ENCODE measurements around the gene MRPL53. TPM values are rescaled to one million over a fixed set of nuclear protein-coding genes. Genes with fewer than 3 reads are reported as not detected.

The MRPL53 gene
- total RNA-seq, 1 experiment from 2014 or later = 86.9 TPM

DNA sequence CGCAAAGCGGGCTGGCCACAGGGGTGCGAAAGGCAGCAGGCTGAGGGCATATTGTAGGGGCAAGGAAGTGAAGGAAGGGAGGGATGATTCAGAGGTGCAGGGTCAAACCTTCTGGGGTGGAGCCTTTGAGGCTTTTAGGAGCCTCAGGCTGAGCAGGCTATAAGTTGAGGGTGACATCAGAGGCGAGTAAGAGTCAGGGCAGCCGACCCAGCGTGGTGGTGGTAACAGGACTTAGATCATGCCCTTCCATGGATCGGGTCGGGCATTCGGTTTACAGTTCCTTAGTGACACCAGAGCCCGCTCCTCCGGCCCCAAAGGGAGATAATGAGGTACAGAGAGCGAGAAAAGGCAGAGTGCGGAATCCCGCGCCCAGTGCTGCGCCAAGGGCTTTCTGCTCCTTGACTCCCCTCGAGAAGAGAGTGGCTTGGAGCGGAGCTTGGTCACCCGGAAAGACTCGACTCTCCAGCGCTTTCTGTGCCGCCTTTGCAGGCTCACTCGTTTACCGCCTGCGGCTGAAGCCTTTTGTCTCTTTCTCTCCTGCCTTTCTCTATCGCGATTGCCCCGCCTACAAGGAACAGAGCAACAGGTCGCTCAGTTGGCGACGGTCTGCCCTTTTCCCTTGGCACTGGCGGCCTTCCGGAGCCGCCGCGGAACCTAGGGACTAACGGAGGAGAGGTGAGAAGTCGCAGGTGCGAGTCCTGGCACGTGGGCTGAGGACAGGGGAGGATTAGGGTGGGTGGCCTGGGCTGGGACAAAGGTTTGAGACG lies 26.2 kb upstream of the MRPL53 start:
- H3K79me2 ChIP-seq (ENCODE audit: low read length) = no peaks in the 10 kb centered on the region
- BruUV-seq (replicated peaks) = TSS peak; percentile 40
- DNase-seq (peak; percentile 58), ATAC-seq (peak; percentile 69)
- H3K27ac ChIP-seq (ENCODE audit: low read length) = no peak overlapping the region
- H3K27me3 ChIP-seq (ENCODE audit: low read length) = no peaks in the 10 kb centered on the region
- H3K4me1 ChIP-seq (ENCODE audit: insufficient read depth, low read length) = peaks cover 19% of the 10 kb centered on the region
- peak overlapping the region; percentile 87 for H2AFZ ChIP-seq (ENCODE audit: low read length)
- POLR2A ChIA-PET (ENCODE audit: unreplicated experiment) = no interaction called here
- CTCF ChIA-PET = no interaction called here
- peak overlapping the region; percentile 94 for H3K4me2 ChIP-seq (ENCODE audit: low read length)
- peaks cover 7% of the 10 kb centered on the region; the same call in 1 of the 2 replicates for H3K36me3 ChIP-seq (ENCODE audit: low read depth, low read length)
- no peaks in the 10 kb centered on the region for H3K9me3 ChIP-seq (ENCODE audit: low read length)
- no peaks in the 10 kb centered on the region for H3F3A ChIP-seq (ENCODE audit: low read length, unreplicated experiment)
- peak overlapping the region; percentile 67 for H3K4me3 ChIP-seq (ENCODE audit: low read length)
- no peaks in the 10 kb centered on the region for H3K9me2 ChIP-seq (replicated peaks; ENCODE audit: low read length)
- intact Hi-C loops (cut with micrococcal nuclease) = loop anchor here (1.0 kb wide), 1 partner anchor 15 kb away; the partner anchor contains the start of gene TTC31
- TF ChIP-seq EZH2phosphoT487 (IDR thresholded peaks at IDR 0.05; ENCODE audit: borderline replicate concordance, low read length) (no peak), EZH2 (IDR thresholded peaks at IDR 0.05; ENCODE audit: low read length, unreplicated experiment) (no peak)
- TF ChIP-seq, protein P1, sequence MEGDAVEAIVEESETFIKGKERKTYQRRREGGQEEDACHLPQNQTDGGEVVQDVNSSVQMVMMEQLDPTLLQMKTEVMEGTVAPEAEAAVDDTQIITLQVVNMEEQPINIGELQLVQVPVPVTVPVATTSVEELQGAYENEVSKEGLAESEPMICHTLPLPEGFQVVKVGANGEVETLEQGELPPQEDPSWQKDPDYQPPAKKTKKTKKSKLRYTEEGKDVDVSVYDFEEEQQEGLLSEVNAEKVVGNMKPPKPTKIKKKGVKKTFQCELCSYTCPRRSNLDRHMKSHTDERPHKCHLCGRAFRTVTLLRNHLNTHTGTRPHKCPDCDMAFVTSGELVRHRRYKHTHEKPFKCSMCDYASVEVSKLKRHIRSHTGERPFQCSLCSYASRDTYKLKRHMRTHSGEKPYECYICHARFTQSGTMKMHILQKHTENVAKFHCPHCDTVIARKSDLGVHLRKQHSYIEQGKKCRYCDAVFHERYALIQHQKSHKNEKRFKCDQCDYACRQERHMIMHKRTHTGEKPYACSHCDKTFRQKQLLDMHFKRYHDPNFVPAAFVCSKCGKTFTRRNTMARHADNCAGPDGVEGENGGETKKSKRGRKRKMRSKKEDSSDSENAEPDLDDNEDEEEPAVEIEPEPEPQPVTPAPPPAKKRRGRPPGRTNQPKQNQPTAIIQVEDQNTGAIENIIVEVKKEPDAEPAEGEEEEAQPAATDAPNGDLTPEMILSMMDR (conservative IDR thresholded peaks at IDR 0.05; ENCODE audit: low read depth, low read length) = no peak
- H4K20me1 ChIP-seq (ENCODE audit: low read length) = no peaks in the 10 kb centered on the region
- peak overlapping the region; percentile 19; the same call in 1 of the 2 replicates for H3K9ac ChIP-seq (ENCODE audit: low read length)

DNA sequence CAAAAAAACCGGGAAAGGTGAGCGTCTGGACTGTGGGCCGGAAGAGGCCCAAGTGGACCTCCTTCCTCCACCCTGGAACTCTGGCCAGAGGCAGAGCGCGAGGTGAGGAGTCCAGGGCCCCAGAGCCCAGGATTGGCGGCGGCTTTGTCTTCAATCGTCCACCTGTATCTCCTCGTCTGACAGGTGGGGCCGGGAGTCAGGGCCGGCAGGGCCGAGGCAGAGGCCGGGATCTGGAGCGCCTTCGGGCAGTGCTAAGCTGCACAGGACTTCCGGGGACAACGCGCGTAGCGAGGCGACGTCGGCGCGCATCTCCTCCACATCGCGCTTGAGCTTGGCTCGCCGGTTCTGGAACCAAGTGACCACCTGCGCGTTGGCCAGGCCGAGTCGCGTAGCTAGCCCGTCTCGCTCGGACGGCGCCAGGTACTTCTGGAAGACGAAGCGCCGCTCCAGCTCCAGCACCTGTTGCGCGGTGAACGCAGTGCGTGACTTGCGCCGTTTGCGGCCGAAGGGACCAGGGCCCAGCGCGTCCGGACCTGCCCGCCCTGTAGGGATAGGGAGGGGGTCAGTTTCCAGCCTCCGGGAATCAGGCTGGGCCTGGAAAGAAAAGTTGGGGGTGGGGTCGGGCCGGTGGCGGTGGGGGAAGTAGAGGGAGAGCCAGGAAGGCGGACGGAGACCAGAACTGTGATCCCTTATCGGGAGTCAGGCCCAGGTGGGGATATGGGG lies 25.5 kb upstream of the MRPL53 start:
- CTCF ChIA-PET = no interaction called here
- no peak for TF ChIP-seq EZH2phosphoT487 (IDR thresholded peaks at IDR 0.05; ENCODE audit: borderline replicate concordance, low read length)
- no peak for TF ChIP-seq EZH2 (IDR thresholded peaks at IDR 0.05; ENCODE audit: low read length, unreplicated experiment)
- TF ChIP-seq, protein P1 (conservative IDR thresholded peaks at IDR 0.05; ENCODE audit: low read depth, low read length) = no peak
- Histone ChIP-seq H3K4me2 (ENCODE audit: low read length) (peak overlapping the region; percentile 94), H3K79me2 (ENCODE audit: low read length) (no peaks in the 10 kb centered on the region), H3K9me3 (ENCODE audit: low read length) (no peaks in the 10 kb centered on the region), H3K9ac (ENCODE audit: low read length) (no peak overlapping the region), H3K4me3 (ENCODE audit: low read length) (peak overlapping the region; percentile 67), H3F3A (ENCODE audit: low read length, unreplicated experiment) (no peaks in the 10 kb centered on the region), H4K20me1 (ENCODE audit: low read length) (no peaks in the 10 kb centered on the region), H2AFZ (ENCODE audit: low read length) (peak overlapping the region; percentile 87), H3K27me3 (ENCODE audit: low read length) (no peaks in the 10 kb centered on the region), H3K27ac (ENCODE audit: low read length) (no peak overlapping the region), H3K36me3 (ENCODE audit: low read depth, low read length) (peaks cover 9% of the 10 kb centered on the region; the same call in 1 of the 2 replicates), H3K4me1 (ENCODE audit: insufficient read depth, low read length) (peaks cover 19% of the 10 kb centered on the region), H3K9me2 (replicated peaks; ENCODE audit: low read length) (no peaks in the 10 kb centered on the region)
- intact Hi-C loops (cut with micrococcal nuclease) = loop anchor here (1.0 kb wide), 1 partner anchor 15 kb away; the partner anchor contains the start of gene TTC31
- POLR2A ChIA-PET (ENCODE audit: unreplicated experiment) = no interaction called here
- DNase-seq (no peak), ATAC-seq (peak; percentile 39)
- no TSS peak for BruUV-seq (replicated peaks)

Measured in PC-3 (cell line).